Keratinocyte (primary cell): ENCODE measurements around the gene NOS1. TPM values are rescaled to one million over a fixed set of nuclear protein-coding genes. Genes with fewer than 3 reads are reported as not detected.

Source experiments
- DNase-seq: peaks from one replicate; pipeline ENCODE4 v3.0.0-alpha.2; 2011; ENCODE audit warnings: low read depth, missing footprints, low spot score
- FAIRE-seq: peaks from 2 replicates; lab custom pipeline; 2011; peaks lifted over from hg19 to GRCh38; lab: Jason Lieb, UNC
- H2AFZ ChIP-seq: 2 replicates; pipeline ENCODE4 v1.6.0; 2012; ENCODE audit warnings: low read length, control low read depth, inconsistent platforms; ENCODE audit not compliant: control insufficient read depth
- H3K27ac ChIP-seq: 2 replicates; pipeline ENCODE4 v1.5.1; 2011; ENCODE audit warnings: low read length; ENCODE audit not compliant: control insufficient read depth, insufficient read depth
- H3K27me3 ChIP-seq: 3 replicates; pipeline ENCODE4 v1.6.0; 2011; ENCODE audit warnings: low read length; ENCODE audit not compliant: control insufficient read depth, insufficient read depth; ENCODE audit errors: extremely low read depth
- H3K36me3 ChIP-seq, 2 experiments: 2 replicates in 1 of 2; 3 replicates in 1 of 2; pipeline ENCODE4 v1.5.1; 2011; ENCODE audit warnings: low read length in 2 of 2, mild to moderate bottlenecking in 1 of 2; ENCODE audit not compliant: control insufficient read depth in 2 of 2, insufficient read depth in 2 of 2; ENCODE audit errors: extremely low read depth in 1 of 2
- H3K4me1 ChIP-seq: 3 replicates; pipeline ENCODE4 v1.5.1; 2011; ENCODE audit warnings: low read length; ENCODE audit not compliant: control insufficient read depth, insufficient read depth; ENCODE audit errors: extremely low read depth
- H3K4me2 ChIP-seq: 3 replicates; pipeline ENCODE4 v1.6.0; 2011; ENCODE audit warnings: low read depth, low read length; ENCODE audit not compliant: control insufficient read depth, insufficient read depth; ENCODE audit errors: extremely low read depth
- H3K4me3 ChIP-seq, 3 experiments: fragments of 200-600 bp in 1 of 3; sonication (generic) in 1 of 3; 2 replicates in 2 of 3; 3 replicates in 1 of 3; pipeline ENCODE4 v1.5.1; 2011 to 2016; ENCODE audit warnings: low read length in 3 of 3, mild to moderate bottlenecking in 3 of 3, control low read depth in 2 of 3, inconsistent platforms in 1 of 3, low read depth in 1 of 3, mixed read lengths in 1 of 3, mixed run types in 1 of 3, moderate library complexity in 1 of 3; ENCODE audit not compliant: control insufficient read depth in 2 of 3, insufficient read depth in 2 of 3; ENCODE audit errors: extremely low read depth in 1 of 3
- H3K79me2 ChIP-seq: 2 replicates; pipeline ENCODE4 v1.6.0; 2012; ENCODE audit warnings: low read length; ENCODE audit not compliant: control insufficient read depth, insufficient read depth
- H3K9ac ChIP-seq: 3 replicates; pipeline ENCODE4 v1.6.0; 2011; ENCODE audit warnings: low read length; ENCODE audit not compliant: control insufficient read depth, insufficient read depth; ENCODE audit errors: extremely low read depth
- H3K9me1 ChIP-seq: 3 replicates; pipeline ENCODE4 v1.6.0; 2011; ENCODE audit warnings: low read length; ENCODE audit not compliant: control insufficient read depth, insufficient read depth; ENCODE audit errors: extremely low read depth
- H3K9me3 ChIP-seq: 2 replicates; pipeline ENCODE4 v1.5.1; 2012; ENCODE audit warnings: low read depth, low read length; ENCODE audit not compliant: control insufficient read depth
- H4K20me1 ChIP-seq: 3 replicates; pipeline ENCODE4 v1.6.0; 2011; ENCODE audit warnings: low read length; ENCODE audit not compliant: control insufficient read depth, insufficient read depth; ENCODE audit errors: extremely low read depth
- CTCF ChIP-seq, 3 experiments: IDR thresholded peaks in 1 of 3; conservative IDR thresholded peaks in 1 of 3; optimal IDR thresholded peaks in 1 of 3; 2 replicates in 2 of 3; 3 replicates in 1 of 3; pipeline versions ENCODE3 to v1.5.1; 2011; ENCODE audit warnings: low read length in 3 of 3, mild to moderate bottlenecking in 3 of 3, moderate library complexity in 2 of 3, control low read depth in 1 of 3, inconsistent platforms in 1 of 3; ENCODE audit not compliant: insufficient read depth in 2 of 3; ENCODE audit errors: extremely low read depth in 1 of 3
- EZH2 ChIP-seq: IDR thresholded peaks from one replicate; pipeline ENCODE4 v1.6.1; 2012; ENCODE audit warnings: inconsistent platforms, mild to moderate bottlenecking, low read length, moderate library complexity
- dilution Hi-C: fragments of 300-500 bp; cut with MboI; formaldehyde crosslinking; loops from one replicate; pipeline ENCODE4 v1.7.0; 2020; ENCODE audit warnings: low sequenced_read_pairs; ENCODE audit not compliant: extremely low pct_ligation_motif_present
- polyA plus RNA-seq, 5 experiments: library from polyadenylated mRNA; depleted of rRNA in 3 of 5; stranded (reverse) in 3 of 5; stranded (forward) in 1 of 5; unstranded in 1 of 5; fragments of >200 nt; gene quantifications; 1 replicate in 1 of 5; 2 replicates in 3 of 5; 3 replicates in 1 of 5; pipeline versions ENCODE4 v1.2.1 to v1.2.3, GENCODE V29; 2011 to 2012; ENCODE audit warnings: missing spikeins in 2 of 5, low read depth in 1 of 5, low replicate concordance in 1 of 5

Gene NOS1
- polyA plus RNA-seq, 1 donor (not counting 4 experiments of a cell fraction or from before 2014, with no cell fraction given) = 5.6 TPM

- Histone ChIP-seq H2AFZ (no peak overlapping the region), H3K4me2 (no peak overlapping the region), H3K79me2 (no peaks in the 10 kb centered on the region), H3K9me3 (no peaks in the 10 kb centered on the region), H3K9ac (no peak overlapping the region), H3K27me3 (no peaks in the 10 kb centered on the region), H3K4me3 (no peak overlapping the region), H4K20me1 (no peaks in the 10 kb centered on the region), H3K4me1 (no peaks in the 10 kb centered on the region), H3K27ac (no peak overlapping the region), H3K36me3 (peaks cover 34 to 37% of the 10 kb centered on the region in 2 experiments), H3K9me1 (no peaks in the 10 kb centered on the region)
- dilution Hi-C loops = no loop called here
- TF ChIP-seq EZH2 (no peak), CTCF (optimal IDR thresholded peaks at IDR 0.05 in 1 of 3, IDR thresholded peaks at IDR 0.05 in 1 of 3, conservative IDR thresholded peaks at IDR 0.05 in 1 of 3; ENCODE audit: extremely low read depth in 1 of 3, insufficient read depth in 2 of 3, low read length in 3 of 3) (no peak)
- FAIRE-seq = no peak
- no peak for DNase-seq
These were observed 199.3 kb downstream of the NOS1 start for GRCh38 chr12:117162167-117162539.

- Histone ChIP-seq H3K4me1 (no peaks in the 10 kb centered on the region), H4K20me1 (no peaks in the 10 kb centered on the region), H3K4me3 (no peak overlapping the region), H3K4me2 (no peak overlapping the region), H3K79me2 (no peaks in the 10 kb centered on the region), H3K9me3 (no peaks in the 10 kb centered on the region), H3K9ac (no peak overlapping the region), H2AFZ (no peak overlapping the region), H3K27me3 (no peaks in the 10 kb centered on the region), H3K27ac (no peak overlapping the region), H3K36me3 (peaks cover 29 to 35% of the 10 kb centered on the region in 2 experiments), H3K9me1 (no peaks in the 10 kb centered on the region)
- FAIRE-seq (no peak), DNase-seq (no peak)
- no peak for TF ChIP-seq EZH2
- no peak for TF ChIP-seq CTCF (optimal IDR thresholded peaks at IDR 0.05 in 1 of 3, IDR thresholded peaks at IDR 0.05 in 1 of 3, conservative IDR thresholded peaks at IDR 0.05 in 1 of 3; ENCODE audit: extremely low read depth in 1 of 3, insufficient read depth in 2 of 3, low read length in 3 of 3)
- dilution Hi-C loops = no loop called here
These were observed 199.8 kb downstream of the NOS1 start for GRCh38 chr12:117161460-117162166.
